ENCODE data around the gene PRDM7.

- no peak for TF ChIP-seq SUZ12 (IDR thresholded peaks at IDR 0.05)
- no peak for TF ChIP-seq L3MBTL2 (conservative IDR thresholded peaks at IDR 0.05)
- no peak for TF ChIP-seq LEF1 (IDR thresholded peaks at IDR 0.05; ENCODE audit: borderline replicate concordance)
- no peak for TF ChIP-seq BHLHE40 (IDR thresholded peaks at IDR 0.05; ENCODE audit: borderline replicate concordance)
- no peak for TF ChIP-seq ELF4 (IDR thresholded peaks at IDR 0.05)
- TF ChIP-seq FOXA1 (IDR thresholded peaks at IDR 0.05) = no peak
These were observed 33.6 kb downstream of the PRDM7 start for GRCh38 chr16:90043526-90043925.
